Measurements from ENCODE around the gene ANKS1B. TPM values are rescaled to one million over a fixed set of nuclear protein-coding genes. Genes with fewer than 3 reads are reported as not detected.
"Not testable (repeated sequence)": the region's sequence is repeated elsewhere in the genome, so short reads cannot be mapped to it uniquely, and the experiment has no call there.

ANKS1B gene
- total RNA-seq, 3 donors from 2014 or later (not counting 1 experiment from before 2014, with no cell fraction given): not detected

- H3K27ac ChIP-seq (ENCODE audit: low read length): no peak overlapping the region
- intact Hi-C loops (cut with micrococcal nuclease): no loop called here
- Mint-ChIP-seq H3K36me3 (no peaks in the 10 kb centered on the region), H3K27ac (no peak overlapping the region), H3K27me3 (ENCODE audit: low read depth in 2 of 2) (no peaks in the 10 kb centered on the region), H3K4me3 (no peak overlapping the region), H3K4me1 (no peaks in the 10 kb centered on the region), H3K9me3 (peaks cover 2 to 6% of the 10 kb centered on the region in 2 donors)
- no peak for DNase-seq
- no peak for ATAC-seq
- H3K27me3 ChIP-seq (ENCODE audit: control insufficient read depth, insufficient read depth, low read length): no peaks in the 10 kb centered on the region
- TF ChIP-seq CTCF (IDR thresholded peaks at IDR 0.05): no peak
- H3K4me1 ChIP-seq (ENCODE audit: control insufficient read depth, insufficient read depth, low read length): no peaks in the 10 kb centered on the region
- WGBS (ENCODE audit: insufficient coverage): 94% methylated on average over 9 of the region's 9 CpGs
- peaks cover 3% of the 10 kb centered on the region for H3K9me3 ChIP-seq (ENCODE audit: control insufficient read depth, insufficient read depth, low read length)
- no peak overlapping the region for H3K4me3 ChIP-seq (ENCODE audit: low read length)
- H3K36me3 ChIP-seq (ENCODE audit: control insufficient read depth, insufficient read depth, low read length): no peaks in the 10 kb centered on the region
These were observed 178.4 kb downstream of the ANKS1B start for GRCh38 chr12:99806304-99806703.

- no peaks in the 10 kb centered on the region for H3K36me3 ChIP-seq (ENCODE audit: control insufficient read depth, insufficient read depth, low read length)
- no peak for TF ChIP-seq CTCF (IDR thresholded peaks at IDR 0.05)
- no peaks in the 10 kb centered on the region for H3K36me3 Mint-ChIP-seq
- no peak overlapping the region for H3K27ac ChIP-seq (ENCODE audit: low read length)
- DNase-seq (no peak), ATAC-seq (no peak)
- no peaks in the 10 kb centered on the region for H3K4me1 ChIP-seq (ENCODE audit: control insufficient read depth, insufficient read depth, low read length)
- no peaks in the 10 kb centered on the region for H3K4me1 Mint-ChIP-seq
- no peak overlapping the region for H3K27ac Mint-ChIP-seq
- H3K27me3 Mint-ChIP-seq (ENCODE audit: low read depth in 2 of 2): no peaks in the 10 kb centered on the region
- H3K4me3 Mint-ChIP-seq: no peak overlapping the region
- no peak overlapping the region for H3K4me3 ChIP-seq (ENCODE audit: low read length)
- intact Hi-C loops (cut with micrococcal nuclease): no loop called here
- no peaks in the 10 kb centered on the region for H3K27me3 ChIP-seq (ENCODE audit: control insufficient read depth, insufficient read depth, low read length)
- H3K9me3 Mint-ChIP-seq: peaks cover 2 to 6% of the 10 kb centered on the region in 2 donors
- H3K9me3 ChIP-seq (ENCODE audit: control insufficient read depth, insufficient read depth, low read length): peaks cover 3% of the 10 kb centered on the region
These were observed 180.0 kb downstream of the ANKS1B start for GRCh38 chr12:99804715-99805114.

GRCh38 chr12:99800605-99801004 lies 184.1 kb downstream of the ANKS1B start:
- H3K9me3 ChIP-seq (ENCODE audit: control insufficient read depth, insufficient read depth, low read length): no peaks in the 10 kb centered on the region
- intact Hi-C loops (cut with micrococcal nuclease): no loop called here
- no peak for TF ChIP-seq CTCF (IDR thresholded peaks at IDR 0.05)
- no peaks in the 10 kb centered on the region for H3K36me3 ChIP-seq (ENCODE audit: control insufficient read depth, insufficient read depth, low read length)
- ATAC-seq (no peak), DNase-seq (no peak)
- no peak overlapping the region for H3K27ac ChIP-seq (ENCODE audit: low read length)
- no peaks in the 10 kb centered on the region for H3K36me3 Mint-ChIP-seq
- no peak overlapping the region for H3K4me3 ChIP-seq (ENCODE audit: low read length)
- no peaks in the 10 kb centered on the region for H3K4me1 Mint-ChIP-seq
- H3K27ac Mint-ChIP-seq: no peak overlapping the region
- WGBS (ENCODE audit: insufficient coverage): 85% methylated on average over 2 of the region's 2 CpGs
- peaks cover 10 to 11% of the 10 kb centered on the region in 2 donors for H3K9me3 Mint-ChIP-seq
- no peaks in the 10 kb centered on the region for H3K4me1 ChIP-seq (ENCODE audit: control insufficient read depth, insufficient read depth, low read length)
- no peaks in the 10 kb centered on the region for H3K27me3 Mint-ChIP-seq (ENCODE audit: low read depth in 2 of 2)
- H3K4me3 Mint-ChIP-seq: no peak overlapping the region
- no peaks in the 10 kb centered on the region for H3K27me3 ChIP-seq (ENCODE audit: control insufficient read depth, insufficient read depth, low read length)

GRCh38 chr12:99797931-99798330 lies 186.8 kb downstream of the ANKS1B start:
- H3K27me3 Mint-ChIP-seq (ENCODE audit: low read depth in 2 of 2); intact Hi-C loops (cut with micrococcal nuclease); H3K36me3 ChIP-seq (ENCODE audit: control insufficient read depth, insufficient read depth, low read length); H3K4me3 ChIP-seq (ENCODE audit: low read length); H3K4me3 Mint-ChIP-seq; H3K4me1 ChIP-seq (ENCODE audit: control insufficient read depth, insufficient read depth, low read length); H3K4me1 Mint-ChIP-seq; H3K27me3 ChIP-seq (ENCODE audit: control insufficient read depth, insufficient read depth, low read length); H3K27ac Mint-ChIP-seq; H3K27ac ChIP-seq (ENCODE audit: low read length); H3K9me3 ChIP-seq (ENCODE audit: control insufficient read depth, insufficient read depth, low read length); H3K36me3 Mint-ChIP-seq; ATAC-seq; DNase-seq: not testable (repeated sequence)
- H3K9me3 Mint-ChIP-seq: peaks cover 9 to 11% of the 10 kb centered on the region in 2 donors
- WGBS (ENCODE audit: insufficient coverage): 57% methylated on average over 1 of the region's 4 CpGs

Measured in natural killer cell (primary cell).